Activated CD4-positive, alpha-beta memory T cell treated with anti-CD3 and anti-CD28 coated beads for 36 hours (primary cell): ENCODE data around the gene SLC26A2. TPM values are rescaled to one million over a fixed set of nuclear protein-coding genes. Genes with fewer than 3 reads are reported as not detected.

Experiments
- CTCF ChIA-PET: fragments of 350-600 bp; sonication (Branson Sonifier 250); formaldehyde crosslinking; loops from one replicate; lab custom pipeline; 2021; ENCODE audit warnings: antibody characterized with exemption, inconsistent platforms; lab: Charles Lee
- POLR2A ChIA-PET: fragments of 350-600 bp; sonication (Branson Sonifier 250); formaldehyde crosslinking; loops from one replicate; lab custom pipeline; 2021; ENCODE audit warnings: antibody characterized with exemption; lab: Charles Lee
- DNase-seq: peaks from one replicate; pipeline ENCODE4 v3.0.0-alpha.2; 2020
- H3K27ac Mint-ChIP-seq: one replicate; pipeline ENCODE4 v1.8.0; 2021; ENCODE audit warnings: mixed read lengths
- H3K27me3 Mint-ChIP-seq: one replicate; pipeline ENCODE4 v1.8.0; 2021; ENCODE audit warnings: mixed read lengths
- H3K36me3 Mint-ChIP-seq: one replicate; pipeline ENCODE4 v1.8.0; 2021; ENCODE audit warnings: mixed read lengths
- H3K4me1 Mint-ChIP-seq: one replicate; pipeline ENCODE4 v1.8.0; 2021; ENCODE audit warnings: low read depth, mixed read lengths
- H3K4me3 Mint-ChIP-seq: one replicate; pipeline ENCODE4 v1.8.0; 2021; ENCODE audit warnings: mild to moderate bottlenecking, mixed read lengths
- H3K9me3 Mint-ChIP-seq: one replicate; pipeline ENCODE4 v1.8.0; 2021; ENCODE audit warnings: mixed read lengths
- intact Hi-C: fragments of 100-400 bp; cut with micrococcal nuclease; formaldehyde crosslinking; loops from one replicate; pipeline ENCODE4 v1.15.1; 2023
- total RNA-seq, 2 experiments: library from RNA; stranded (reverse); gene quantifications; one replicate each; pipeline ENCODE4 v1.2.3, GENCODE V29; 2021

Gene SLC26A2
- total RNA-seq, 2 experiments from 2014 or later: 5.9 to 6.2 TPM

GRCh38 chr5:149998281-149998680 is 37.7 kb downstream of the SLC26A2 start:
- Mint-ChIP-seq H3K27ac (no peak overlapping the region), H3K36me3 (peaks cover 11% of the 10 kb centered on the region), H3K9me3 (no peaks in the 10 kb centered on the region), H3K4me1 (peaks cover 32% of the 10 kb centered on the region), H3K27me3 (no peaks in the 10 kb centered on the region), H3K4me3 (no peak overlapping the region)
- ChIA-PET POLR2A (no interaction called here), CTCF (interaction anchor here (1.4 to 2.7 kb wide), 2 partner anchors 7 to 160 kb away, joined by 3 to 24 read pairs; no protein-coding TSS in a partner anchor)
- DNase-seq: no peak
- intact Hi-C loops: no loop called here

GRCh38 chr5:149999359-149999758 is 38.8 kb downstream of the SLC26A2 start:
- no peaks in the 10 kb centered on the region for H3K9me3 Mint-ChIP-seq
- DNase-seq: no peak
- H3K27me3 Mint-ChIP-seq: no peaks in the 10 kb centered on the region
- ChIA-PET POLR2A (interaction anchor here (0.6 kb wide), 2 partner anchors 38 to 399 kb away, joined by 3 read pairs; no protein-coding TSS in a partner anchor), CTCF (interaction anchor here (2.5 to 3.0 kb wide), 4 partner anchors 8 to 166 kb away, joined by 12 to 24 read pairs (median 14); partner anchors contain the start of gene SLC26A2)
- H3K36me3 Mint-ChIP-seq: peaks cover 14% of the 10 kb centered on the region
- peak overlapping the region; percentile 86 for H3K4me3 Mint-ChIP-seq
- H3K4me1 Mint-ChIP-seq: peaks cover 39% of the 10 kb centered on the region
- H3K27ac Mint-ChIP-seq: peak overlapping the region; percentile 93
- intact Hi-C loops: no loop called here

DNA sequence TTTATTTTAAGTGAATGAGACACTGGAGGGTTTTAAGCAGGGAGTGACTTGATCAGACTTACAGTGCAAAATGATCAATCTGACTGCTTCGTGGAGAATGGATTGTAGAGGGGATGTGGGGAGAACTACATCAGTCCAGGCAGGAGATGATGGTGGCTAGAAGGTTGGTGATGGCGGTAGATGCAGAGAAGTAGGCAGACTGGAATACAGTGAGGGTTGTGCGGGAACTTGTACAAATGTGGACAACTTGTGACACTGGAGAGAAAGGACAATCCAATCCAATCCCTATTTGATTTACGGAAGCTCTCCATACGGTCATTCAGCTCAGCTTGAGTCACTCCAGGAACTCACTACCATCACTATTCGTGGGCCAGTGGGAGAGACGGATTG is 39.3 kb downstream of the SLC26A2 start:
- CTCF ChIA-PET: interaction anchor here (0.6 to 3.0 kb wide), 5 partner anchors 9 to 166 kb away, joined by 3 to 24 read pairs (median 13); partner anchors contain the start of gene SLC26A2
- intact Hi-C loops: loop anchor here (1.0 to 5.0 kb wide), 8 partner anchors 40 to 655 kb away; partner anchors contain the start of genes CD74, CSNK1A1, GRPEL2 and PPARGC1B
- Mint-ChIP-seq H3K27ac (peak overlapping the region; percentile 93), H3K27me3 (no peaks in the 10 kb centered on the region), H3K4me3 (peak overlapping the region; percentile 86), H3K36me3 (peaks cover 18% of the 10 kb centered on the region), H3K4me1 (peaks cover 39% of the 10 kb centered on the region), H3K9me3 (no peaks in the 10 kb centered on the region)
- no peak for DNase-seq
- POLR2A ChIA-PET: interaction anchor here (0.6 to 1.9 kb wide), 6 partner anchors 10 to 400 kb away, joined by 3 to 21 read pairs (median 3); partner anchors contain the start of gene SLC26A2

DNA sequence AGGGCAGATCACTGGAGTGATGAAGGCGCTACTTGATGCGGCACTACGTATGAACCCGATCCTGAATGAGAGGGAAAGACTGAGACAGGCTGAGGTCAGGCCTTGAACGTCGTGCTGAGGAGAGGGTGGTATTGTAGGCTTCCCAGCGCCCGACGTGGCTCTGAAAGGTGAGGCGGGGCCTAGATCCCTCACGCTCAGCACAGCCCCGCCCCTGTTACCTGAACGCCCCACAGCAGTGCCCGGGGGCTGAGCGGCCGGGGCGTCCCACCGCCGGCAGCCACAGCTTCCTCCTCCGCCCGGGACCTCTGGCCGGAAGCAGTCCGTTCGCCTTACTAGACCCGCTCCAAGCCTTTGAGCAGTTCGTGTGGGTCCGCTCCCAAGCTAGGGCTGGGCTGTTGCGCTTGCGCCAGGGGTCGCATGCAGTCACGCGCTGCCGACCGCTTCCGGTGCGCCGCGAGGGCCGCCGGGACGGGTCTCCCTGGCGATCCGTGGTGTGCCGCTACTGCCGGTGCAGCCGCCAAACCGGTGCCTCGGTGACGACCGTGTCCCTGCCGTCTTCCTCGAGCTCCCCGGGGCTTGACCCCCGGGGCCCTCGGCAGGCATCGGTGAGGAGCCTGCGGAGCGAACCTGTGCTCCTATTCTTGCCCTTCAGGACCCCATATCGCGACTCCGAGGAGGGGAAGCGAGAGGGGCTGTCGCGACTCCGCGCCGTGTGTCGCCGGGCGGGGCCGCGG is 39.9 kb downstream of the SLC26A2 start, which contains the start of the genes HMGXB3 and TIGD6:
HMGXB3 (plus strand) TSS at position 484 of the 734 bp plus-strand sequence. CDS start 4,114 bp downstream, outside the sequence.
TIGD6 (minus strand) TSS at position 399 of the 734 bp plus-strand sequence. CDS start 4,306 bp downstream, outside the sequence.
- Mint-ChIP-seq H3K36me3 (peaks cover 20% of the 10 kb centered on the region), H3K4me3 (peak within 1 kb of the TSS; percentile 86), H3K27me3 (no peaks in the 10 kb centered on the region), H3K9me3 (no peaks in the 10 kb centered on the region), H3K27ac (peak within 1 kb of the TSS; percentile 93), H3K4me1 (peaks cover 39% of the 10 kb centered on the region)
- peak; percentile 93 for DNase-seq
- ChIA-PET POLR2A (interaction anchor here (0.9 to 1.9 kb wide), 6 partner anchors 9 to 269 kb away, joined by 3 to 21 read pairs (median 4); partner anchors contain the start of gene SLC26A2), CTCF (interaction anchor here (0.6 to 3.0 kb wide), 6 partner anchors 9 to 270 kb away, joined by 3 to 24 read pairs (median 12); partner anchors contain the start of genes PPARGC1B and SLC26A2)
- intact Hi-C loops: loop anchor here (1.0 to 5.0 kb wide), 8 partner anchors 40 to 656 kb away; partner anchors contain the start of genes CD74, CSNK1A1, GRPEL2 and PPARGC1B

GRCh38 chr5:150000990-150001659 is 40.6 kb downstream of the SLC26A2 start:
- intact Hi-C loops: loop anchor here (1.0 to 5.0 kb wide), 8 partner anchors 41 to 656 kb away; partner anchors contain the start of genes CD74, CSNK1A1, GRPEL2 and PPARGC1B
- ChIA-PET POLR2A (interaction anchor here (0.9 to 1.9 kb wide), 6 partner anchors 9 to 269 kb away, joined by 3 to 21 read pairs (median 4); partner anchors contain the start of gene SLC26A2), CTCF (interaction anchor here (1.5 to 3.0 kb wide), 5 partner anchors 10 to 271 kb away, joined by 4 to 24 read pairs (median 13); partner anchors contain the start of genes PPARGC1B and SLC26A2)
- H3K4me1 Mint-ChIP-seq: peaks cover 39% of the 10 kb centered on the region
- peak overlapping the region; percentile 86 for H3K4me3 Mint-ChIP-seq
- peak; percentile 64 for DNase-seq
- peaks cover 14% of the 10 kb centered on the region for H3K36me3 Mint-ChIP-seq
- H3K9me3 Mint-ChIP-seq: no peaks in the 10 kb centered on the region
- H3K27me3 Mint-ChIP-seq: no peaks in the 10 kb centered on the region
- H3K27ac Mint-ChIP-seq: peak overlapping the region; percentile 91

DNA sequence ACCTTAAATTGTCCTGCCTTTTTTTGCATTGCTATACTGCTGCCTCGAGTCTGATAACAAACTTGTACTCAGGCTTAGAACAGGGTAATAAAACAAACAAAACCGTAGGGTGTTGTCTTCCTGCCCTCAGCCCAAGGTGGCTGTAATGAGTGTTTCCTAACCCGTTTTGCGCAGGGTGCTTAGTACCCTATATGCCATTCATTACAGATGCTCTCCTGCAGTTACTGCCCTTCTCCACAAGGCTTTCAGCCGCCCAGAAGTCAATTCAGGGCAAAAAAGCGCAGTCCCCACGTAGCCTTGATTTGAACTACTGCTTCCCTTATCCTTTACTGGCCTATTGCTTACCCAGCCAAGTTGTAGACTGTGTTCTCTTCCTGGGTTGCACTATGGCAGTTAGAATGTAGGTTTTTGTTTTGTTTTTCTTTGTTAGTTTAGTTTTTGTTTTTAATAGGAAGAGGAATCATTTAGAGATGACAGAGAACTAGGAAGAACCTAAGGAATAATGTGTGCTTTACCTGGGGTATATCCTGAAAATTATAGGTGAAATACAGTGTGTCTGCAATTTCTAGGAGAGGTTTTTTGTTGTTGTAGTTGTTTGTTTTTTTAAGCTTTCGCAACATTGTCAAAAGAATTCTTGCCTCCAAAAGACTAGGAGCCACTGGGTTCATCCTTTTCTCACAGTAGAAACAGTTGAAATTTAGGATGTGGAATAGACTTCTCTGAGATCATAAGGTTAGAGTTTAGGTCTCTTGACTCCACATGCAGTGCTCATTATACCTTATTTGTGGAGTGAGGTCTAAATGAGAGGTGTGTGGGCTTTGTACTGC is 41.3 kb downstream of the SLC26A2 start:
- Mint-ChIP-seq H3K4me1 (peaks cover 43% of the 10 kb centered on the region), H3K27me3 (no peaks in the 10 kb centered on the region), H3K27ac (peak overlapping the region; percentile 91), H3K9me3 (no peaks in the 10 kb centered on the region), H3K36me3 (peaks cover 18% of the 10 kb centered on the region), H3K4me3 (peak overlapping the region; percentile 86)
- peak; percentile 77 for DNase-seq
- POLR2A ChIA-PET: interaction anchor here (1.1 to 1.9 kb wide), 2 partner anchors 42 kb away, joined by 4 to 21 read pairs; partner anchors contain the start of gene SLC26A2
- CTCF ChIA-PET: interaction anchor here (0.9 to 3.0 kb wide), 3 partner anchors 11 to 272 kb away, joined by 3 to 13 read pairs (median 4); partner anchors contain the start of genes PPARGC1B and SLC26A2
- intact Hi-C loops: loop anchor here (2.0 to 5.0 kb wide), 7 partner anchors 65 to 657 kb away; partner anchors contain the start of genes CD74, CSNK1A1, GRPEL2 and PPARGC1B

GRCh38 chr5:150006318-150006717 is 45.8 kb downstream of the SLC26A2 start:
- Mint-ChIP-seq H3K9me3 (no peaks in the 10 kb centered on the region), H3K27ac (no peak overlapping the region), H3K4me3 (no peak overlapping the region), H3K4me1 (peaks cover 37% of the 10 kb centered on the region), H3K36me3 (peaks cover 41% of the 10 kb centered on the region), H3K27me3 (no peaks in the 10 kb centered on the region)
- DNase-seq: no peak
- ChIA-PET POLR2A (no interaction called here), CTCF (interaction anchor here (0.7 to 4.5 kb wide), 5 partner anchors 12 to 172 kb away, joined by 3 to 21 read pairs (median 6); no protein-coding TSS in a partner anchor)
- intact Hi-C loops: no loop called here

DNA sequence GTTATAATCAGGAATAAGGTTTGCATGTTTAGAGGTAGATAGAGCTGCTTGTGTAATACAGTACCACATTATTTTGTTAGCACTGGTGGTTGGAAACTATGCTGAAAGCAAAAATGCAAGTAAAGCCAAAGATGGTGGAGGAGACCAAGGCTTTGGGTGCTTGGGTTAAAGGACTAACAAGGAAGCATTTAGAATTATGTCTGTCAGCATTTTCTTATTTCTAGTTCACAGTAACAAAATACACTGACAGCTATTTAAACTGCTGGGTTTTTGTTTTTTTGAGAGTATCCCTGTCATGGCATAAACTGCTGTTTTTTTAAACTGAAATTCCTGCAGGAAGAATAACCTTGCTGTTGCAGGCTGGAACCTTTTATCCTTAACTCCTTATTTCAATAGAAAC is 46.5 kb downstream of the SLC26A2 start:
- CTCF ChIA-PET: interaction anchor here (0.9 to 4.5 kb wide), 3 partner anchors 13 to 17 kb away, joined by 3 to 21 read pairs (median 7); no protein-coding TSS in a partner anchor
- Mint-ChIP-seq H3K27ac (no peak overlapping the region), H3K36me3 (peaks cover 42% of the 10 kb centered on the region), H3K27me3 (no peaks in the 10 kb centered on the region), H3K4me1 (peaks cover 31% of the 10 kb centered on the region), H3K4me3 (no peak overlapping the region), H3K9me3 (no peaks in the 10 kb centered on the region)
- intact Hi-C loops: no loop called here
- POLR2A ChIA-PET: no interaction called here
- DNase-seq: no peak

GRCh38 chr5:150009671-150010387 is 49.3 kb downstream of the SLC26A2 start:
- no peak overlapping the region for H3K4me3 Mint-ChIP-seq
- POLR2A ChIA-PET: interaction anchor here (0.7 kb wide), 1 partner anchor 9 kb away, joined by 3 read pairs; the partner anchor contains the start of genes HMGXB3 and TIGD6

GRCh38 chr5:150013931-150014330 is 53.4 kb downstream of the SLC26A2 start:
- Mint-ChIP-seq H3K36me3 (peaks cover 79% of the 10 kb centered on the region), H3K9me3 (peaks cover 7% of the 10 kb centered on the region), H3K4me1 (peaks cover 15% of the 10 kb centered on the region), H3K27me3 (no peaks in the 10 kb centered on the region), H3K27ac (no peak overlapping the region), H3K4me3 (no peak overlapping the region)
- POLR2A ChIA-PET: interaction anchor here (1.0 kb wide), 1 partner anchor 14 kb away, joined by 3 read pairs; the partner anchor contains the start of genes HMGXB3 and TIGD6
- CTCF ChIA-PET: interaction anchor here (1.3 to 1.8 kb wide), 2 partner anchors 9 to 162 kb away, joined by 3 to 6 read pairs; no protein-coding TSS in a partner anchor
- no peak for DNase-seq
- intact Hi-C loops: no loop called here

More at GRCh38 chr5:150009671-150010387, 49.3 kb downstream of the SLC26A2 start:
- Mint-ChIP-seq H3K27me3 (no peaks in the 10 kb centered on the region), H3K4me1 (peaks cover 21% of the 10 kb centered on the region), H3K9me3 (no peaks in the 10 kb centered on the region), H3K27ac (peak overlapping the region; percentile 51), H3K36me3 (peaks cover 60% of the 10 kb centered on the region)
- intact Hi-C loops: no loop called here
- CTCF ChIA-PET: interaction anchor here (0.9 to 2.3 kb wide), 2 partner anchors 10 to 19 kb away, joined by 3 to 7 read pairs; partner anchors contain the start of gene TIGD6
- no peak for DNase-seq
